Right lobe of liver (tissue), 4 donors: ENCODE measurements around the gene OSM.

ENCODE experiments used
- CTCF ChIP-seq, 4 donors: fragments of 200-600 bp in 3 of 4; fragments of 450-650 bp in 1 of 4; IDR thresholded peaks; one replicate each; pipeline versions ENCODE4 v1.5.1 to v1.8.0; 2016 to 2022; ENCODE audit warnings: antibody characterized with exemption in 4 of 4, mild to moderate bottlenecking in 2 of 4
- POLR2A ChIP-seq: fragments of 450-650 bp; IDR thresholded peaks from one replicate; pipeline ENCODE4 v1.6.1; 2017; ENCODE audit warnings: antibody characterized with exemption, mild to moderate bottlenecking
- donor health status: DM: no; HTN: no; CAD: no.
- donor health status: DM: no; HTN: no; CAD: no.
- donor health status: DM: no; HTN: yes; CAD: no.

DNA sequence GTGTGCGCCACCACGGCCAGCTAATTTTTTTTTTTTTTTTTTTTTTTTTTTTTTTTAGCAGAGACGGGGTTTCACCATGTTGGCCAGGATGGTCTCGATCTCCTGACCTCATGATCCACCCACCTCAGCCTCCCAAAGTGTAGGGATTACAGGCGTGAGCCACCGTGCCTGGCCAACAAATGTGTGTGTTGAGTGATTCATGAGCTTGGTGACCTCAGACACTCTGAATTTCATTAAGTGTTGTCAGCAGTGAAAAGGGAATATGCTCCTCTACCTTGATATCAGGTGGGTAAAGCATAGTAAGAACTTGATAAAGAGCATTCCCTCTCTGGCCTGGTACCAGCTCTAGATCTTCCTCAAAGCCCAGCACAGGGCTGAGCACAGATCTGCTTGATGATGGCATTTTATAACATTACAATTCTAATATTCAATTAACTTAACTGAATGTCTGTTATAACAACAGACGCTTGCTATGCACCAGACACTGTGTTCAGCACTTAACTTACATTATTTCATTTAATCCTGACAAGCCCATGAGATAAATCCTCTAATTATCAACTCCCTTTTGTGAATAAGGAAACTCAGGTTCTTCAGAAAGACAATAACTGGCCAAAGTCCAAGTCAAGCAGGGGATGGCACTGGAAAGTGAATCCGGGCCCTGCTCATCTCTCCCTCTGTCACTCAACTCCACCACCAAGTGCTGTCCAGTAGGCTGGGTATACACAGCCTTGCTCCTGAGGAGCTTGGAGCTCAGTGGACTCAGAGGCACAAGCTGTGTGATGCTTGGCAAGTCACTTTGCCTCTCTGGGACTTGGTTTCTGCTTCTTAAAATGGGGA is 47.1 kb upstream of the OSM start:
- no peak for TF ChIP-seq CTCF (IDR thresholded peaks at IDR 0.05)
- no peak for TF ChIP-seq POLR2A
